ENCODE results near the gene RASL10A.

Gene RASL10A

DNA sequence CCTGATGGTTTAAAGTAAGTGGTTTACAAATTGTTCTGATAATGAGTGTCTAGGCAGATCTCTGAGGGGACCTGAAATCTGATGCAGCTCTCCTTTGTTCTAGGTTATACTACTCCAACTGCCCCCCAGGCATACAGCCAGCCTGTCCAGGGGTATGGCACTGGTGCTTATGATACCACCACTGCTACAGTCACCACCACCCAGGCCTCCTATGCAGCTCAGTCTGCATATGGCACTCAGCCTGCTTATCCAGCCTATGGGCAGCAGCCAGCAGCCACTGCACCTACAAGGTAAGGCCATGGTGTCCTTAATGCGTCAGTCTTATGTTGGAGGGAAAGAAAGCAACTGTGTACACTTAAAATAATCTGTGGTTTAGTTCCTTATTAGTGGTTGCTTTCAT lies 37.6 kb downstream of the RASL10A start:
- peaks cover 55% of the 10 kb centered on the region for H3K4me1 Mint-ChIP-seq
- ATAC-seq (replicated peaks; ENCODE audit: extremely low read depth, poor library complexity, severe bottlenecking) = no peak
- H3K9me3 Mint-ChIP-seq = no peaks in the 10 kb centered on the region

DNA sequence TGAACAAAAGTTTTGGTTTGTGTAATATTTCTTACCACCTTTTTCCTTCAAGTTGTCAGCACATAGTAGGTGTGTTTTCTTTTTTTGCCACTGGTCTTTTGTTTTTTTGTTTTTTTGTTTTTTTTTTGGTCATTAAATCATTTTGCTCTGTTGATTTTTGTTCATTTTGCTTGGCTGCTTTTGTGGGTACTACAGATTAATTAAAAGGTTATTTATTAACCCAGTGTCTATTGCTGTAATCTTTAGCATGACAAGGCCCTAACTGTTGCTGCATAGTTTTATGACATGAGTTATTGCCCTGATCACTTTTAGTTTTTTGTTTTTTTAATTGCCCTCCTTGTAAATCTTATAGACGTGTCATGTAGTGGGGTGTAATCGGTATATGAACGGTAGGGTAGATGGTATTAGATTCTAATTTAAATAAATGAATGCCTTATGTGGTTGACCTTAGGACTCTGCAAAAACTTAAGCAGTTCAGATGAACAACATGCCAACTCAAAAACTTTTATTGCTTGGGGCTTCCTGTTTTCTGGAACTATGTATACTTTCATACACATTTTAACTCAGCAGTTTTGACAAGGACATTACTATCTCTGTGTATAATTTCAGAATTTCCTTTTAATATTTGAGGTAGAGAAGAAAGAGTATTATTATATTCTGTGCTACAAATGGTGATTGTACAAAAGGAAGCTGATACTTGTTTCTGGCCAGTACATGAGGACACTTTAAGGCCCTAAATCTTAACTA lies 39.5 kb downstream of the RASL10A start:
- no peaks in the 10 kb centered on the region for H3K27me3 Mint-ChIP-seq
- H3K4me1 Mint-ChIP-seq = peaks cover 73% of the 10 kb centered on the region
- no peak for ATAC-seq (replicated peaks; ENCODE audit: extremely low read depth, poor library complexity, severe bottlenecking)
- H3K27ac Mint-ChIP-seq (ENCODE audit: low read depth) = peak overlapping the region; percentile 47
- DNase-seq (ENCODE audit: low spot score in 2 of 2) = no peak
- no peaks in the 10 kb centered on the region for H3K9me3 Mint-ChIP-seq
- peak overlapping the region; percentile 10 for H3K4me3 Mint-ChIP-seq
- peaks cover 85% of the 10 kb centered on the region for H3K36me3 Mint-ChIP-seq (ENCODE audit: insufficient read depth)

More for the DNA sequence above, 37.6 kb downstream of the RASL10A start:
- Mint-ChIP-seq H3K27me3 (no peaks in the 10 kb centered on the region), H3K27ac (ENCODE audit: low read depth) (no peak overlapping the region), H3K36me3 (ENCODE audit: insufficient read depth) (peaks cover 92% of the 10 kb centered on the region), H3K4me3 (no peak overlapping the region)
- DNase-seq (ENCODE audit: low spot score in 2 of 2) = no peak

DNA sequence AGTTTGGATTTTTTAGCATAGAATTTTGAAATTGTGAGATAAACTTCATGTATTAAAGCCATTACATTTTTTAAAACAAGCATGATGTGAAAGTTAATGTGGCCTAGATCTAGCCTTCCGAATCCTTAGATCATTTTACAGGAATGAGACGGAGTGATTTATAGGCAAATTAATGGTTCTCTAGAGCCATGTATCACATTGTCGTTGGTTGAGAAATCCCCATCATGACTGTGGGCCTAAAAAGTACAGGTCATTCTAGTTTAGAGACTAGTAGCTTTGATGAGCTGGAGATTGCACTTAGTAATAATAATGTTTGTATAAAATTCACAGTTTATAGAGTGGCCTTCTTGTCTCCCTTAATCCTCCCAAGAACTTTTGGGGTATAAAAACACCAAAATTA lies 40.3 kb downstream of the RASL10A start:
- DNase-seq (ENCODE audit: low spot score in 2 of 2) = no peak
- Mint-ChIP-seq H3K4me3 (no peak overlapping the region), H3K36me3 (ENCODE audit: insufficient read depth) (peaks cover 82% of the 10 kb centered on the region), H3K9me3 (no peaks in the 10 kb centered on the region), H3K27me3 (no peaks in the 10 kb centered on the region), H3K4me1 (peaks cover 81% of the 10 kb centered on the region), H3K27ac (ENCODE audit: low read depth) (no peak overlapping the region)
- ATAC-seq (replicated peaks; ENCODE audit: extremely low read depth, poor library complexity, severe bottlenecking) = no peak

DNA sequence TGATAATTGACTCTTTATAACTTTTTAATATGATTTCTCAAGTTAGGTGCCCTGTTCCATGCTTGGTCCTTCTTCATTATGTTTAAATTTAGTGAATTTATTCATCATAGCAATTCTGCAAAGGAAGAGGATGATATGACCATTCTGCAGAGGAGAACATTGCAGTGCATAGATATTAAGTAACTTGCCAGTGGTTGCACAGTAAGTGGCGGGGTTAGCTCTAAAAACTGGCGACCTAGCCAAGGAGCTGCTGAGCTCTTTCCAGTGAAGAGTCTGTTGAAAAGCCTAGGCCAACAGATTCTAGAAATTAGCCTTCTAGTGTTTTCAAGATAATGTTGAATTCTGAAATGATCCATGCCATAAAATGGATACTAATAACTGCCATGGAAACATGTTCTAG lies 42.9 kb downstream of the RASL10A start:
- no peak for ATAC-seq (replicated peaks; ENCODE audit: extremely low read depth, poor library complexity, severe bottlenecking)
- no peaks in the 10 kb centered on the region for H3K27me3 Mint-ChIP-seq
- no peak for DNase-seq (ENCODE audit: low spot score in 2 of 2)
- H3K27ac Mint-ChIP-seq (ENCODE audit: low read depth) = no peak overlapping the region
- H3K4me3 Mint-ChIP-seq = peak overlapping the region; percentile 94
- H3K9me3 Mint-ChIP-seq = no peaks in the 10 kb centered on the region
- peaks cover 74% of the 10 kb centered on the region for H3K36me3 Mint-ChIP-seq (ENCODE audit: insufficient read depth)
- H3K4me1 Mint-ChIP-seq = peaks cover 90% of the 10 kb centered on the region

DNA sequence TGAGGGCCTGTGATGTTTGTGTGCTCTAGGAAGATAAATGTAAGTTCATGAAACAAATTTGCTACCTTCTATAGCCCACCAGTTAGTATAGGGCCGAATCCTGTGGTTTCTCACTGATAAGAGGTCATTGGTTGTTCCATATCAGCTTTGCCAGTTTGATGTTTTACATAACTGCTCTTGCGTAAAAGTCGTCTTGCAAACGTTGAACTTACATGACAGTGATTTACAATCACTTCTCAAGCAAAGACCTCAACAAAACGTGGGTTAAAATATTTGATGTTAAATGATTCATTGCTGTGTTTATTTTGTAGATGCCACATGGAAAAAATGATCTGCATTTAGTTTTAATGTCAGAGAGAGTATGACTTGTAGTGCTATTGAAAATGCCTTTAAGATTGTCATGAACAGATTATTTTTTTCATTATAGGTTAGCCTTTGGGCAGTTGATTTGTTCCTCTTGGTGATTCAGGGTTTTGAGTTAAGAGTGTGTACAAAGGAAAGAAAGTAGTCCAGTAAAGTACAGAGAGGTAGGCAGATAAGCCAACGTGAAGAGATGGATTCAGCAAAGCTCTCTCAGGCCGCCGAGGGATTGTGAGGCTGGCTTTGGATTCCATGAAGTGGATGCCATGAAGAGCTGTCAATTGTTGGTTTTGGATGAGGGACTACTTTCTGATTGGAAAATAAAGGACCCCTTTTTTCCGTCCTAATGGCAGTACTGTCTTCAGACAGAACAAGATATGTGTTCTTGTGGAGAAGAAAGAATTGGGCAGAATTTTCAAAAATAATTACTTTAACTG lies 44.8 kb downstream of the RASL10A start:
- peaks cover 62% of the 10 kb centered on the region for H3K36me3 Mint-ChIP-seq (ENCODE audit: insufficient read depth)
- peak overlapping the region; percentile 75 for H3K27ac Mint-ChIP-seq (ENCODE audit: low read depth)
- peaks cover 88% of the 10 kb centered on the region for H3K4me1 Mint-ChIP-seq

DNA sequence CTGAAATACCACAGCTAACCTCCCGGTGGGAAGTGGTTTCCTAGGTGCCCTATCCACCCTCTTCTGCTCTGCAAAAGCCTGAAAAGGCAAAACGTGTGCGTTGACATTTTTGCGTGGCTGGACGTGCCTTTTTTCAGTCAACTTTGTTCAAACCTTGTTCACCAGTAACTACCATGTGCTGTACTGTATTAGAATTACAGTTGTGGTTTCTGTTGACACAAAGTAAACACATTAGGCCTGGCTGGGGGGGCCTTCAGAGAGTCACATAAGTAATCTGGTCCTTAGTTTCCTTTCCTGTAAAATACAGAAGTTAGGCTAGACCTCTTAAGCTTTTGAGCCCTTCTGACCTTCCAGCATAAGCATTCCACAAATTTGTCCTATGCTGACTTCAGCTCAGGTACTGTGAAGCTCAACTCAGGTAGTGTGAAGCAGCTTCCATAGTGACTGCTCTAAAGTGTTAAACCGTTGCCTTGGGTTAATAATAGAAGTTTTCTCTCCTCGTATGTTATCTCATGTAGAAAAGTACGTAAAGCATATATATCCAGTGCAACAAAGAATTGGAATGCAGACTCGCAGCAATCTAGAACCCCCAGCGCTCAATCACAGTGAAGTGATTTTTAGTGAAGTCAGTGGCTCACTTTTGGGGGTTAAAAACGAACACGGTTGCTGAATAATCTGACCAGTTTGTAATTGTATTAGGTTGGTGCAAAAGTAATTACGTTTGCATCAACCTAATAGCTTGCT lies 45.6 kb downstream of the RASL10A start:
- H3K9me3 Mint-ChIP-seq = no peaks in the 10 kb centered on the region
- peak overlapping the region; percentile 94 for H3K4me3 Mint-ChIP-seq
- H3K27ac Mint-ChIP-seq (ENCODE audit: low read depth) = peak overlapping the region; percentile 99
- peaks cover 80% of the 10 kb centered on the region for H3K4me1 Mint-ChIP-seq
- ATAC-seq (replicated peaks; ENCODE audit: extremely low read depth, poor library complexity, severe bottlenecking) = no peak
- H3K27me3 Mint-ChIP-seq = no peaks in the 10 kb centered on the region
- H3K36me3 Mint-ChIP-seq (ENCODE audit: insufficient read depth) = peaks cover 54% of the 10 kb centered on the region
- DNase-seq (ENCODE audit: low spot score in 2 of 2) = no peak

More for the DNA sequence above, 44.8 kb downstream of the RASL10A start:
- DNase-seq (ENCODE audit: low spot score in 2 of 2) = no peak
- Mint-ChIP-seq H3K4me3 (peak overlapping the region; percentile 94), H3K9me3 (no peaks in the 10 kb centered on the region), H3K27me3 (no peaks in the 10 kb centered on the region)
- ATAC-seq (replicated peaks; ENCODE audit: extremely low read depth, poor library complexity, severe bottlenecking) = no peak

DNA sequence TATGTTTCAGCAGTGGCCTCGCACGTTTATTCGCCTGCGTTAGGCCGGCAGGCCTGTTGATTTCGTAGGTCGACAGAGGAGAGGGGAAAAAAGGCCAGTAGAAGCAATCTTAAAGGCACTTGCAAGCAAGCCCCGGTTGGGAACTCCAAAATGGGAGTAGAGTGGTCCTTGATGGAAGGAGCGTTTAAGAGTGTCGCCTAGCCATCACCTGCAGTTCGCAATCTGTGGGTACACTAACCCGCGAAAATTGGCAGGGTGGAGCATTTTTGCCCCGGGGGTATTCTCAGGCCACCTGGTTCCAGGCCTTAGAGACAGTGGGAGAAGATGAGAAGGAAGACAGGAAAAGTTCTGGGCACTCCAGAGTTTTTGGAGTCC lies 46.3 kb downstream of the RASL10A start:
- Mint-ChIP-seq H3K27ac (ENCODE audit: low read depth) (peak overlapping the region; percentile 99), H3K4me1 (peaks cover 74% of the 10 kb centered on the region), H3K9me3 (no peaks in the 10 kb centered on the region), H3K36me3 (ENCODE audit: insufficient read depth) (peaks cover 49% of the 10 kb centered on the region), H3K27me3 (no peaks in the 10 kb centered on the region), H3K4me3 (peak overlapping the region; percentile 94)
- ATAC-seq (replicated peaks; ENCODE audit: extremely low read depth, poor library complexity, severe bottlenecking) (no peak), DNase-seq (ENCODE audit: low spot score in 2 of 2) (no peak)

DNA sequence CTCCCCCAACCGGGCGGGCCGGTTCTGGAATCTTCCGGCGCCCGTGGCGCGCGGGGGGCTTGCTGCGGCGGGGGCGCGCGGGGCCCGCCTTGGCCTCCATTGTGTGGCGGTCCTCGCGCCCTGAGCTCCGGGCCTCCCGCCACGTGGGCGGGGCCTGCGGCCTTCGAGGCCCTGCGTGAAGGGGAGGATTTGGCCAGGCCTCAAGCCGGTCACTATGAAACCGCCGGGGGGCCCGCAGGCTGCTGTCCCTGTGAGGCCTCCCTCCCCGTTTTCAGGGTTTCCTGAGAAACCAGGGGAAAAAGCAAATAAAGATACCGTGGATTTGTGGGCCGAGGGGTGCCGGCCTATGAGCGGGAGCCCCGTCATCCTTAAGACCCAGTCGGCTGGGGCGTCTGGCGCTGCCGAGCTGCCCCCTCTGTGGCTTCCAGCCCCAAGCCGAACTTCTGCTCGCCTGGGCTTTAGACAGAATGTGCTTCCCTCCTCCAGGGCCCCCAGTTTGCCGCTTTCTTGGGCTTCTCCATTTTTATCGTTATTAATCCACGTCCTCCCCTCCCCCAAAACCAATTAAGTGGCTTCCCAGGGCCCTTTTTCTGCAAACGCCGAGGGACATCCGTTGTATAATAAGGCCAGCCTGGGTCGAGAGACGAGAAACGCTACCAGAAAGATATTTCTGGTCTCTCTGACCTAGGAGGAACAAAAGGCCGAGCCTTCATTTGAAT lies 46.8 kb downstream of the RASL10A start:
- Mint-ChIP-seq H3K27ac (ENCODE audit: low read depth) (peak overlapping the region; percentile 99), H3K36me3 (ENCODE audit: insufficient read depth) (peaks cover 43% of the 10 kb centered on the region), H3K9me3 (no peaks in the 10 kb centered on the region), H3K4me3 (peak overlapping the region; percentile 94), H3K27me3 (no peaks in the 10 kb centered on the region), H3K4me1 (peaks cover 68% of the 10 kb centered on the region)
- DNase-seq (ENCODE audit: low spot score in 2 of 2) = peak in 1 of 2 donors; percentile 23
- ATAC-seq (replicated peaks; ENCODE audit: extremely low read depth, poor library complexity, severe bottlenecking) = peak; percentile 8

DNA sequence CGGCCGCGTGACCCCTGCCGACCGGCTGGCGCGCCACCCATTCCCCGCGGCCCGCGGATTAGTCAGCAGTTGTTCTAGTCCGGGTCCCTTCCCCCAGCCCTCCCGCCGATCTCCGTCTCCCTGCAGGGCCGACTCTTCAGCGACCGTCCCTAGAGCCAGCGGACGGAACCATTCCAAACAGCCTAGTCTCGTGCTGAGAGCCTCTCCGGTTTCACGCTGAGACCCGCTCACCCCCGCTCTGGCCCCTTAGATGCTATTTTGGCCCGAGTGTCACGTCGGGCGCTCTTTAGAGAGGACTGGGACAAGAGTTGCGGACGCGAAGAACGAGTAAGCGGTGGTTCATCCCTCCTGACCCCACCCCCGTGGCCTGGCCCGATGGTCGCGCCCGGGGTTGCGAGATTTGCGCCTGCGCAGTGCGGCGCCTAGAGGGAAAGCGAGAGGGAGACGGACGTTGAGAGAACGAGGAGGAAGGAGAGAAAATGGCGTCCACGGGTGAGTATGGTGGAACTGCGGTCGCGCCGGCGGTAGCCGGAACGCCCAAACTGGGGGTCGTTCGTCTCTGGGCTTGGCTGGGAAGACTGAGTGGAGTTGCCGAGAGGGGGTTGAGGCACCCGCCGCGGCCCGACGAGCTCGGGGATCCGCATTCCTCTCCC lies 47.5 kb downstream of the RASL10A start, which contains the start of the genes EWSR1 and RHBDD3:
EWSR1 (plus strand) TSS at position 411 of the 653 bp plus-strand sequence; CDS start at position 480, 69 bp downstream.
RHBDD3 (minus strand) TSS at position 124 of the 653 bp plus-strand sequence. CDS start 2,355 bp downstream, outside the sequence.
- Mint-ChIP-seq H3K27me3 (no peaks in the 10 kb centered on the region), H3K36me3 (ENCODE audit: insufficient read depth) (peaks cover 39% of the 10 kb centered on the region), H3K4me1 (peaks cover 61% of the 10 kb centered on the region), H3K9me3 (no peaks in the 10 kb centered on the region), H3K4me3 (peak within 1 kb of the TSS; percentile 94), H3K27ac (ENCODE audit: low read depth) (peak within 1 kb of the TSS; percentile 99)
- peak; percentile 96 to 98 for DNase-seq (ENCODE audit: low spot score in 2 of 2)
- ATAC-seq (replicated peaks; ENCODE audit: extremely low read depth, poor library complexity, severe bottlenecking) = peak; percentile 93

DNA sequence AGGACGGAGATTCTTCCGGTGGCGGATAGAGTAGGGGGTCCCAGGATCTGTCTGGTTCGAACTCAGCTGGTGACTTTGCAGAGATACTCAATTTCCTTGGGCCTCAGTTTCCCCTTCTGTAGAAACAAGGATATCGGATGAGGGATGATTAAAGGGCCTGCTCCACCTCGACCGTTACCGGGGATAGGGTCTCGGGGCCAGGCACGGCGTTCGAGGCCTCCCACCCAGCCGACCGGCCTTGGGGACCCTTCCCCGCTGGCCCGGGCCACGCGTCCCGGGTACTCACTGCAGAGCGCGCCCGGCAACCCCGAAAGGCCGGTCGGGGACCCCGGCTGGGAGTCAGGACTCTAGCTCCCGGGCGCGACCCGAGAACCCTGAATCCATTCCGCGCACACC lies 48.0 kb downstream of the RASL10A start:
- peak overlapping the region; percentile 99 for H3K27ac Mint-ChIP-seq (ENCODE audit: low read depth)
- H3K4me1 Mint-ChIP-seq = peaks cover 56% of the 10 kb centered on the region
- H3K36me3 Mint-ChIP-seq (ENCODE audit: insufficient read depth) = peaks cover 37% of the 10 kb centered on the region

DNA sequence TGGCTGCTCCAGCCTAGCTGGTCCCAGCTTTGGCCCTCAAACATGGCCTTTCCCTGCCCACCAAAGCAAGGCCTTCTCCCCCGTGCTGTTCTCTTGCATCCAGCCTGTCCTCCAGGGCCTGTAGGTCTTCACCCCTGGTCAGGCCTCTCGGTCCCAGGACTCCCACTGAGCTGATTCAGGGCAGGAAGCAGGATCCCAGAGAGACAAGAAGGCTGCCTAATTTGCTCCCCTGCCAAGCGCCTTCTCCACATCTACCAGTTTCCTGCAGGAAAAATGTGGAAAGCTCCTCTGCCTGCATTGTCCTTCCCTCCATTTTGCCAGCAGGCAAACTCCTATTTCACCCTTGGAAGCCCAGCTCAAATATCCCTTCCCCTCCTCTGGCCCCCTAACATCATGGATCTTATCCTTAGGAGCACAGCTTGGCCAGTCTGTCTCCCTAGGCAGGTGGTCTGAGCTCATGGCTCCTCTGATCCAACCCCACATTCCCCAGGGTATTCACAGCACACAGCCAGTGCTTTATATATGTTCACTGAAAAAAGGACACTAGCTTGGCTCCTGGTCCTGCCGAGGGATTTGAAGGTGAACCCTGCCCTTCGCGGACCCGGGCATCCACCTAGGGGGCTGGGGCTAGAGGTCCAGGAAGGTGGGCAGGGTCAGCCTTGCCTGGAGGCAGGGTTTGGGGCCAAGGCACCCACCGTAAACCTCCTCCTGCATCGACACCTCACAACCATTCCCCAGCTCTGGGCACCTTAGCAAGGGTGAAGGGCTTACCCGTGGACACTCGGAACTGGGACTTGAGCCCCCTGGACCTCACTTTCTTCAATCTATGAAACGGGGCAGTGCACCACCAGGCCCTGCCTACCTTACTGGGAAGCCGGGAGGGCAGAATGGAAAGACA lies 48.7 kb downstream of the RASL10A start:
- Mint-ChIP-seq H3K36me3 (ENCODE audit: insufficient read depth) (peaks cover 30% of the 10 kb centered on the region), H3K27ac (ENCODE audit: low read depth) (peak overlapping the region; percentile 99), H3K27me3 (no peaks in the 10 kb centered on the region), H3K9me3 (no peaks in the 10 kb centered on the region), H3K4me3 (peak overlapping the region; percentile 94), H3K4me1 (peaks cover 50% of the 10 kb centered on the region)
- DNase-seq (ENCODE audit: low spot score in 2 of 2) (no peak), ATAC-seq (replicated peaks; ENCODE audit: extremely low read depth, poor library complexity, severe bottlenecking) (no peak)

More for the DNA sequence above, 48.0 kb downstream of the RASL10A start:
- DNase-seq (ENCODE audit: low spot score in 2 of 2) (no peak), ATAC-seq (replicated peaks; ENCODE audit: extremely low read depth, poor library complexity, severe bottlenecking) (peak; percentile 33)
- Mint-ChIP-seq H3K4me3 (peak overlapping the region; percentile 94), H3K9me3 (no peaks in the 10 kb centered on the region), H3K27me3 (no peaks in the 10 kb centered on the region)
